KMS-11 (cell line): ENCODE data around the gene STIMATE.

Experiments used
- H2AFZ ChIP-seq: fragments of 200-600 bp; sonication (generic); 2 replicates; pipeline ENCODE4 v1.6.1; 2016; ENCODE audit warnings: antibody characterized with exemption, mixed run types, low read depth
- H3K27ac ChIP-seq: fragments of 200-600 bp; sonication (generic); 2 replicates; pipeline ENCODE4 v1.6.1; 2016; ENCODE audit warnings: mild to moderate bottlenecking, mixed run types
- H3K27me3 ChIP-seq: fragments of 200-600 bp; sonication (generic); 2 replicates; pipeline ENCODE4 v1.6.1; 2017; ENCODE audit warnings: mild to moderate bottlenecking, low read depth, mixed run types, moderate library complexity; ENCODE audit not compliant: insufficient read depth
- H3K36me3 ChIP-seq: fragments of 200-600 bp; sonication (generic); 2 replicates; pipeline ENCODE4 v1.6.1; 2017; ENCODE audit warnings: mild to moderate bottlenecking, mixed run types; ENCODE audit not compliant: insufficient read depth
- H3K4me1 ChIP-seq: fragments of 200-600 bp; sonication (generic); 2 replicates; pipeline ENCODE4 v1.6.1; 2016; ENCODE audit warnings: mild to moderate bottlenecking, low read depth, mixed run types; ENCODE audit not compliant: poor library complexity, severe bottlenecking
- H3K4me2 ChIP-seq: fragments of 200-600 bp; sonication (generic); 2 replicates; pipeline ENCODE4 v1.7.0; 2016; ENCODE audit warnings: mild to moderate bottlenecking, mixed run types
- H3K4me3 ChIP-seq: fragments of 200-600 bp; sonication (generic); IDR thresholded peaks from 2 replicates; pipeline ENCODE4 v1.6.1; 2017; ENCODE audit warnings: low read depth, low read length, mixed read lengths; ENCODE audit not compliant: insufficient read depth
- H3K79me2 ChIP-seq: fragments of 200-600 bp; sonication (generic); 2 replicates; pipeline ENCODE4 v1.6.1; 2016; ENCODE audit warnings: low read depth, mixed run types; ENCODE audit not compliant: insufficient read depth
- H3K9ac ChIP-seq: fragments of 200-600 bp; sonication (generic); 2 replicates; pipeline ENCODE4 v1.6.1; 2016; ENCODE audit warnings: mild to moderate bottlenecking, mixed run types
- H4K20me1 ChIP-seq: fragments of 200-600 bp; sonication (generic); 2 replicates; pipeline ENCODE4 v1.6.1; 2016; ENCODE audit warnings: mild to moderate bottlenecking, mixed run types; ENCODE audit not compliant: insufficient read depth
- TF ChIP-seq, protein P1 (sequence below): fragments of 200-600 bp; sonication (generic); conservative IDR thresholded peaks from 2 replicates; pipeline ENCODE4 v1.6.1; 2017; ENCODE audit warnings: low read depth, mild to moderate bottlenecking, antibody characterized with exemption, low read length, moderate library complexity, mixed read lengths

Gene STIMATE

DNA sequence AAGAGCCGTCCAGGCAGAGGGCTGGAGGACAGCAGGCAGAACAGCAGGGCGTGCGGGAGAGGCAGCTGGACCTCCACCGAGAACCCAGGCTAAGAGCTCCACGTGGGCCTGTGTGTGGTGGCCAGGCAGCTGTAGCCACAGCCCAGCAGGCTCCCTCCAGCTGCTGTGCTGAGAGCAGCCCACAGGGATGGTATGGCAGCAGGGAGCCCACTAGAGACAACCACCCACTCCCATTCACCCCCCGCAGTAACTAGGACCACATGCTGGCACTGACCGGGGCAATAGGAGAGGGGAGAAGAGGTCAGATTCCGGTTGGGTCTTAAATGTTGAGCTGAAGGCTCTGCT, 37.0 kb downstream of the STIMATE start:
- Histone ChIP-seq H3K27ac (no peak overlapping the region), H3K79me2 (no peaks in the 10 kb centered on the region), H3K4me2 (no peak overlapping the region), H3K9ac (no peak overlapping the region), H3K36me3 (no peaks in the 10 kb centered on the region), H3K27me3 (no peaks in the 10 kb centered on the region), H4K20me1 (no peaks in the 10 kb centered on the region), H2AFZ (no peak overlapping the region), H3K4me3 (no peak overlapping the region), H3K4me1 (no peaks in the 10 kb centered on the region)
- TF ChIP-seq, protein P1, sequence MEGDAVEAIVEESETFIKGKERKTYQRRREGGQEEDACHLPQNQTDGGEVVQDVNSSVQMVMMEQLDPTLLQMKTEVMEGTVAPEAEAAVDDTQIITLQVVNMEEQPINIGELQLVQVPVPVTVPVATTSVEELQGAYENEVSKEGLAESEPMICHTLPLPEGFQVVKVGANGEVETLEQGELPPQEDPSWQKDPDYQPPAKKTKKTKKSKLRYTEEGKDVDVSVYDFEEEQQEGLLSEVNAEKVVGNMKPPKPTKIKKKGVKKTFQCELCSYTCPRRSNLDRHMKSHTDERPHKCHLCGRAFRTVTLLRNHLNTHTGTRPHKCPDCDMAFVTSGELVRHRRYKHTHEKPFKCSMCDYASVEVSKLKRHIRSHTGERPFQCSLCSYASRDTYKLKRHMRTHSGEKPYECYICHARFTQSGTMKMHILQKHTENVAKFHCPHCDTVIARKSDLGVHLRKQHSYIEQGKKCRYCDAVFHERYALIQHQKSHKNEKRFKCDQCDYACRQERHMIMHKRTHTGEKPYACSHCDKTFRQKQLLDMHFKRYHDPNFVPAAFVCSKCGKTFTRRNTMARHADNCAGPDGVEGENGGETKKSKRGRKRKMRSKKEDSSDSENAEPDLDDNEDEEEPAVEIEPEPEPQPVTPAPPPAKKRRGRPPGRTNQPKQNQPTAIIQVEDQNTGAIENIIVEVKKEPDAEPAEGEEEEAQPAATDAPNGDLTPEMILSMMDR, result no peak

GRCh38 chr3:52859686-52860423, 37.5 kb downstream of the STIMATE start:
- Histone ChIP-seq H3K36me3 (no peaks in the 10 kb centered on the region), H4K20me1 (no peaks in the 10 kb centered on the region), H3K4me1 (no peaks in the 10 kb centered on the region), H3K27ac (no peak overlapping the region), H3K27me3 (no peaks in the 10 kb centered on the region), H3K4me3 (no peak overlapping the region), H3K4me2 (no peak overlapping the region), H2AFZ (no peak overlapping the region), H3K79me2 (no peaks in the 10 kb centered on the region), H3K9ac (no peak overlapping the region)
- TF ChIP-seq, protein P1, result no peak

DNA sequence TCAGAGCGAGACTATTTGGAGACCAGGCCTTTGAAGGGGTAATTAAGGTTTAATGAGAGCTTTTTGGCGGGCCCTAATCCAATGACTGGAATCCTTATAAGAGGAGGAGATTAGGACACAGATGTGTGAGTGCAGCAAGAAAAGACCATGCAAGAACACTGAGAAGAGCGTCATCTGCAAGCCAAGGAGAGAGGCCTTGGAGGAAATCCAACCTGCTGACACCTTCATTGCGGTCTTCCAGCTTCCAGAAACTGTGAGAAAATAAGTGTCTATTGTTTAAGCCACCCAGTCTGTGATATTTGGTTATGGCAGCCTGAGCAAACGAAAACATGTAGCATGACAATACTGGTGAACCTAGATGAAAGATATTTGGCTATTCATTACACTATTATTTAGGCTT, 39.5 kb downstream of the STIMATE start:
- no peak overlapping the region for H3K9ac ChIP-seq
- no peaks in the 10 kb centered on the region for H3K27me3 ChIP-seq
- no peak overlapping the region for H3K27ac ChIP-seq
- no peak overlapping the region for H3K4me2 ChIP-seq
- H3K36me3 ChIP-seq, result no peaks in the 10 kb centered on the region
- no peak overlapping the region for H2AFZ ChIP-seq
- TF ChIP-seq, protein P1, result no peak
- no peaks in the 10 kb centered on the region for H3K4me1 ChIP-seq
- H3K4me3 ChIP-seq, result no peak overlapping the region
- H3K79me2 ChIP-seq, result no peaks in the 10 kb centered on the region
- no peaks in the 10 kb centered on the region for H4K20me1 ChIP-seq

DNA sequence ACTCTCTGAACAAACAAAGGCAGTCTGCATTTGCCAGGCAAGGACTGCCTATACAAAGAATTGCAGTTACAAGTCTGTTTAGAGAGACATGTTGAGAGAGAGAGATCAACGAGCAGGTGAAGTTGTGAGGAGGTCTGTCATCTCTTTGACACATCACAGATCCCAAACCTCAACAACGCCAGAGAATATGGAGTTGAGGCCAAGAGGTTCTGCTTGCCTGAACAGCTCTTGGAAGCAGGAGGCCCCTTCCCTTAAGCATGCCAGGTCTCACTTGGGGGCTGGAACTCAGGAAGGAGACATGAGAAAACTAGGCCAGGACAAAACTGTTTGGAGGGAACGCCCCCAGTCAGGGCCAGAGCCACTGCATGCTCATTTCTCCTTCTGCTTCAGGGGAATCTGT, 40.2 kb downstream of the STIMATE start:
- Histone ChIP-seq H3K27me3 (no peaks in the 10 kb centered on the region), H2AFZ (no peak overlapping the region), H3K4me1 (no peaks in the 10 kb centered on the region), H3K4me3 (no peak overlapping the region), H3K36me3 (no peaks in the 10 kb centered on the region), H3K27ac (no peak overlapping the region), H3K79me2 (no peaks in the 10 kb centered on the region), H3K9ac (no peak overlapping the region), H4K20me1 (no peaks in the 10 kb centered on the region), H3K4me2 (no peak overlapping the region)
- TF ChIP-seq, protein P1, result no peak
